Esophagus squamous epithelium (tissue), 5 donors: ENCODE data around the gene HCRT. TPM values are rescaled to one million over a fixed set of nuclear protein-coding genes. Genes with fewer than 3 reads are reported as not detected.
A peak's percentile ranks its signal among the peaks of the same experiment; 100 is the strongest.

Source experiments
- DNase-seq: peaks from one replicate; lab custom pipeline; 2025; lab: John Stamatoyannopoulos, UW
- H3K27ac ChIP-seq, 4 donors: fragments of 200-600 bp; sonication (generic); one replicate each; pipeline ENCODE4 v1.5.1; 2016 to 2019; ENCODE audit warnings: mild to moderate bottlenecking in 1 of 4
- H3K27me3 ChIP-seq, 4 donors: fragments of 200-600 bp; sonication (generic); 1 replicate in 3 of 4; 2 replicates in 1 of 4; pipeline versions ENCODE4 v1.5.1 to v1.6.0; 2017 to 2021; ENCODE audit warnings: antibody characterized with exemption in 1 of 4
- H3K36me3 ChIP-seq, 3 donors: fragments of 200-600 bp; sonication (generic); one replicate each; pipeline ENCODE4 v1.5.1; 2016 to 2019
- H3K4me1 ChIP-seq, 3 donors: fragments of 200-600 bp; sonication (generic); one replicate each; pipeline ENCODE4 v1.5.1; 2017 to 2019
- H3K4me3 ChIP-seq, 4 donors: fragments of 200-600 bp; sonication (generic); 1 replicate in 3 of 4; 2 replicates in 1 of 4; pipeline ENCODE4 v1.5.1; 2016 to 2019; ENCODE audit warnings: mild to moderate bottlenecking in 2 of 4, moderate library complexity in 1 of 4
- H3K9me3 ChIP-seq, 3 donors: fragments of 200-600 bp; sonication (generic); one replicate each; pipeline ENCODE4 v1.5.1; 2016 to 2019
- CTCF ChIP-seq, 6 experiments: fragments of 450-650 bp in 4 of 6; fragments of 200-600 bp in 2 of 6; sonication (generic) in 2 of 6; IDR thresholded peaks; one replicate each; pipeline ENCODE4 v1.5.1; 2016 to 2019; ENCODE audit warnings: antibody characterized with exemption in 6 of 6, mild to moderate bottlenecking in 4 of 6, moderate library complexity in 4 of 6
- POLR2A ChIP-seq, 4 donors: fragments of 450-650 bp; IDR thresholded peaks; one replicate each; pipeline ENCODE4 v1.6.1; 2017; ENCODE audit warnings: antibody characterized with exemption in 4 of 4, mild to moderate bottlenecking in 4 of 4, moderate library complexity in 3 of 4
- WGBS, 2 donors: methylation state at CpG; one replicate each; pipeline ENCODE4 v1.1.5; 2018; 5-methylcytosine and 5-hydroxymethylcytosine counted together
- intact Hi-C: fragments of 100-400 bp; cut with DNase I; formaldehyde crosslinking; loops from one replicate; pipeline ENCODE4 v1.15.0; 2022
- total RNA-seq, 4 donors: library from RNA; depleted of rRNA; stranded (reverse); fragments of >200 nt; gene quantifications; one replicate each; pipeline ENCODE4 v1.1.0, GENCODE V29; 2016
- donor health status: DM: yes; HTN: yes; CAD: no.

Gene HCRT, protein sequence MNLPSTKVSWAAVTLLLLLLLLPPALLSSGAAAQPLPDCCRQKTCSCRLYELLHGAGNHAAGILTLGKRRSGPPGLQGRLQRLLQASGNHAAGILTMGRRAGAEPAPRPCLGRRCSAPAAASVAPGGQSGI
- not detected for total RNA-seq

DNA sequence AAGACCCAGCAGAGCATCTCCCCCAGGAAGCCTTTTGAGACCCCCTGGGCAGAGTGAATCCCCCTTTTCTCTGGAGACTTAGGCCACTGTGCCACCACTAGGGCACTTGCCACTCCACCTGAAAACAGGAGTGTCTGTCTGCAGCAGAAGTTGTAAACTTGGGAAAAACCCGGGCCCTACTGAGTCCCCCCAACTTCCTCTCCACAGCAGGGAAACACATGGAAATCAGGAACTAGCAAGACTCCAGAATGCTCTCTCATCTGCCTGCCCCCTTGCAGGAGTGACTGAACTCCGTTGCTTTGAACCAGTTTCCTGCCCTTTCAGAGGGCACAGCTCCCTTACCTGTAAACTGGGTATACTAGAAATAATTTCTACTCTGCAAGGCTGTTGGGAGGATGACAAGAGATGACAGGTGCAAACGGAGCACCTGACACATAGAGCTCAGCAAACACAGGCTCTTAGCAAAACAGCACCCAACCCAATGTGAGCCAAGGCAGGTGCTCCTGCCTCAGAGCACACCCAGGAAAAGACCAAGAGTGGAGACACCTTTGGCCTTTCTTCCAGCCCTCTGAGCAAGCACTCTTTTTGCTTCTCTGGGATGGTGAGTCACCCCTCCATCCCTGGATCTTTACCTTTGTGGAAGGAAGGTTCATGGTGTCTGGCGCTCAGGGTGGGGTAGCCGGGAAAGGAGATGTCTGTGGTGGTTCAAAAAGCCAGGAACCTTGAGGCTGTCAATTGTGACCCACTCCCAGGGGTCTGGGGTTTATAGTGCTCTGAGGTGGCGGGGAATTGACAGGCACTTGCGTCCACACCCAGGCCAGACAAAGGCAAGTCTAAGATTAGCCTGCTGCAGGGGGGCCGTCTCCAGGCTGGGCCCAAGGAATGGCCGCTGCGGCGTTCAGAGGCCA, at the start of gene HCRT:
HCRT (minus strand) TSS at position 740 of the 908 bp plus-strand sequence; CDS start at position 653, 87 bp downstream.
- Histone ChIP-seq H3K27me3 (peaks cover 0 to 58% (median 6%) of the 10 kb centered on the region in 4 donors), H3K9me3 (no peaks in the 10 kb centered on the region), H3K36me3 (no peaks in the 10 kb centered on the region), H3K4me1 (peaks cover 25 to 42% (median 27%) of the 10 kb centered on the region in 3 donors), H3K27ac (peak within 1 kb of the TSS; percentile 28 to 78 (median 58)), H3K4me3 (peak within 1 kb of the TSS; percentile 30 to 70 (median 45))
- intact Hi-C loops = no loop called here
- TF ChIP-seq POLR2A (IDR thresholded peaks at IDR 0.05) (no peak), CTCF (IDR thresholded peaks at IDR 0.05) (no peak)
- DNase-seq = no peak
- 52 to 86% methylated on average over 2 to 9 of the region's 11 CpGs for WGBS, 2 donors

- no peaks in the 10 kb centered on the region for H3K27me3 ChIP-seq
- 45 to 76% methylated on average over 2 of the region's 2 CpGs for WGBS, 2 donors
- H3K4me3 ChIP-seq = no peak overlapping the region
- no peak overlapping the region for H3K27ac ChIP-seq
- no peak for DNase-seq
- intact Hi-C loops = no loop called here
- TF ChIP-seq CTCF (IDR thresholded peaks at IDR 0.05) = no peak
- TF ChIP-seq POLR2A (IDR thresholded peaks at IDR 0.05) = no peak
- no peaks in the 10 kb centered on the region for H3K4me1 ChIP-seq
- H3K36me3 ChIP-seq = peaks cover 0 to 19% (median 0%) of the 10 kb centered on the region in 3 donors
- H3K9me3 ChIP-seq = no peaks in the 10 kb centered on the region
Measured at GRCh38 chr17:42233994-42234393, 48.7 kb upstream of the HCRT start.

DNA sequence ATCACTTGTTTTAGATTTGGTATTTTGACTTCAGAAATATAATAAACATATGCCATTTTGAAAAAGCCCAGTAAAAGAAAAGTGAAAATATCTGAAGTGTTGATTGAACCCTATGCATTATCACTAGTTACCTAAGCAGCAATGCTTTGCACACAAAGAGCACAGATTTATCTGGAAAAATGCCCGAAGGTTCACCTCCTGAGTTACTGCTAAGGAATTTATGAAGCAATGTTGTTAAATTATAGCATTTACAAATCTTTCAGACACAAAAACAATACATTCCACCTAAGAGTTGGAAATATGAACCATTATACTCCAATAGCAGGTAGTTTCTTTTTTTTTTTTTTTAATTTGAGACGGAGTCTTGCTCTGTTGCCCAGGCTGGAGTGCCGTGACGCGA, 47.9 kb upstream of the HCRT start:
- peaks cover 0 to 8% (median under 1%) of the 10 kb centered on the region in 3 donors for H3K4me1 ChIP-seq
- intact Hi-C loops = no loop called here
- peaks cover 0 to 25% (median 0%) of the 10 kb centered on the region in 3 donors for H3K36me3 ChIP-seq
- H3K9me3 ChIP-seq = no peaks in the 10 kb centered on the region
- H3K27me3 ChIP-seq = no peaks in the 10 kb centered on the region
- DNase-seq = no peak
- TF ChIP-seq POLR2A (IDR thresholded peaks at IDR 0.05) (no peak), CTCF (IDR thresholded peaks at IDR 0.05) (no peak)
- 87% methylated on average over 5 of the region's 5 CpGs for WGBS, 2 donors
- H3K4me3 ChIP-seq = no peak overlapping the region
- H3K27ac ChIP-seq = no peak overlapping the region

GRCh38 chr17:42230225-42230624, 45.0 kb upstream of the HCRT start:
- no peak overlapping the region for H3K4me3 ChIP-seq
- no peak for DNase-seq
- no peak overlapping the region for H3K27ac ChIP-seq
- H3K27me3 ChIP-seq = no peaks in the 10 kb centered on the region
- no peak for TF ChIP-seq CTCF (IDR thresholded peaks at IDR 0.05)
- TF ChIP-seq POLR2A (IDR thresholded peaks at IDR 0.05) = no peak
- H3K9me3 ChIP-seq = no peaks in the 10 kb centered on the region
- H3K4me1 ChIP-seq = peaks cover 0 to 19% (median 8%) of the 10 kb centered on the region in 3 donors
- intact Hi-C loops = no loop called here
- 80 to 88% methylated on average over 5 of the region's 5 CpGs for WGBS, 2 donors
- H3K36me3 ChIP-seq = peaks cover 0 to 41% (median 0%) of the 10 kb centered on the region in 3 donors
